Lower lobe of right lung (tissue), 2 donors: ENCODE measurements around the gene HECTD1. TPM values are rescaled to one million over a fixed set of nuclear protein-coding genes. Genes with fewer than 3 reads are reported as not detected.
"Not testable (repeated sequence)": the region's sequence is repeated elsewhere in the genome, so short reads cannot be mapped to it uniquely, and the experiment has no call there.

ENCODE experiments used
- ATAC-seq, 2 donors: fragments of 200-7000 bp; cut with Tn5 transposase; one replicate each; pipeline ENCODE4 v1.9.1; 2020 to 2022; ENCODE audit warnings: mild to moderate bottlenecking in 2 of 2, moderate library complexity in 2 of 2
- DNase-seq: peaks from one replicate; pipeline ENCODE4 v3.0.0-alpha.2; 2020
- H3K27ac ChIP-seq: fragments of 200-600 bp; one replicate; pipeline ENCODE4 v1.8.0; 2022
- H3K27me3 ChIP-seq: fragments of 200-600 bp; one replicate; pipeline ENCODE4 v1.8.0; 2022; ENCODE audit warnings: low read depth
- H3K36me3 ChIP-seq: fragments of 200-600 bp; one replicate; pipeline ENCODE4 v1.8.0; 2022; ENCODE audit warnings: mild to moderate bottlenecking
- H3K4me1 ChIP-seq: fragments of 200-600 bp; one replicate; pipeline ENCODE4 v1.8.0; 2022
- H3K4me3 ChIP-seq: fragments of 200-600 bp; one replicate; pipeline ENCODE4 v1.8.0; 2022; ENCODE audit warnings: mild to moderate bottlenecking
- H3K9me3 ChIP-seq: fragments of 200-600 bp; one replicate; pipeline ENCODE4 v1.8.0; 2022
- CTCF ChIP-seq: fragments of 200-600 bp; IDR thresholded peaks from one replicate; pipeline ENCODE4 v1.8.0; 2022; ENCODE audit warnings: antibody characterized with exemption, mild to moderate bottlenecking
- intact Hi-C: fragments of 100-400 bp; cut with DNase I; formaldehyde crosslinking; loops from one replicate; pipeline ENCODE4 v1.11.0; 2022
- total RNA-seq: library from RNA; stranded (reverse); fragmentation: NEBNext Ultra II Directional; extraction: Animal tissue kit (Norgen Biotek cat#: 25700); gene quantifications from one replicate; pipeline ENCODE4 v1.2.1, GENCODE V29; 2021
- donor health status: DM: no; HTN: yes; CAD: no; lungs with severe emphysema.

The HECTD1 gene
- total RNA-seq, 1 donor from 2014 or later, result 166 TPM

GRCh38 chr14:31189346-31190218 lies 18.0 kb downstream of the HECTD1 start:
- H3K4me1 ChIP-seq, result peaks cover under 1% of the 10 kb centered on the region
- no peaks in the 10 kb centered on the region for H3K9me3 ChIP-seq
- no peak overlapping the region for H3K27ac ChIP-seq
- peaks cover 49% of the 10 kb centered on the region for H3K36me3 ChIP-seq
- intact Hi-C loops, result no loop called here
- no peak overlapping the region for H3K4me3 ChIP-seq
- ATAC-seq (no peak), DNase-seq (no peak)
- TF ChIP-seq CTCF, result no peak
- H3K27me3 ChIP-seq, result no peaks in the 10 kb centered on the region

GRCh38 chr14:31188744-31189143 lies 18.8 kb downstream of the HECTD1 start:
- Histone ChIP-seq H3K4me1 (no peaks in the 10 kb centered on the region), H3K9me3 (no peaks in the 10 kb centered on the region), H3K4me3 (no peak overlapping the region), H3K36me3 (peaks cover 40% of the 10 kb centered on the region), H3K27ac (no peak overlapping the region), H3K27me3 (no peaks in the 10 kb centered on the region)
- no peak for ATAC-seq
- intact Hi-C loops, result no loop called here
- TF ChIP-seq CTCF, result no peak
- DNase-seq, result no peak

- peaks cover 42% of the 10 kb centered on the region for H3K36me3 ChIP-seq
- H3K4me1 ChIP-seq, H3K9me3 ChIP-seq, H3K27ac ChIP-seq, DNase-seq, ATAC-seq, intact Hi-C loops, H3K27me3 ChIP-seq, H3K4me3 ChIP-seq: not testable (repeated sequence)
Measured at GRCh38 chr14:31182016-31182415, 25.6 kb downstream of the HECTD1 start.

GRCh38 chr14:31181271-31181670 lies 26.3 kb downstream of the HECTD1 start:
- Histone ChIP-seq H3K9me3 (no peaks in the 10 kb centered on the region), H3K4me1 (peaks cover 8% of the 10 kb centered on the region), H3K4me3 (no peak overlapping the region), H3K36me3 (peaks cover 50% of the 10 kb centered on the region), H3K27ac (no peak overlapping the region), H3K27me3 (no peaks in the 10 kb centered on the region)
- intact Hi-C loops, result no loop called here
- no peak for TF ChIP-seq CTCF
- DNase-seq (no peak), ATAC-seq (no peak)

- no peaks in the 10 kb centered on the region for H3K27me3 ChIP-seq
- peaks cover 54% of the 10 kb centered on the region for H3K36me3 ChIP-seq
- intact Hi-C loops, result no loop called here
- DNase-seq (no peak), ATAC-seq (no peak)
- no peaks in the 10 kb centered on the region for H3K9me3 ChIP-seq
- peaks cover 8% of the 10 kb centered on the region for H3K4me1 ChIP-seq
- no peak overlapping the region for H3K4me3 ChIP-seq
- no peak overlapping the region for H3K27ac ChIP-seq
- no peak for TF ChIP-seq CTCF
Measured at GRCh38 chr14:31180299-31181051, 27.1 kb downstream of the HECTD1 start.

- H3K4me3 ChIP-seq, result no peak overlapping the region
- intact Hi-C loops, result no loop called here
- no peak overlapping the region for H3K27ac ChIP-seq
- ATAC-seq (no peak), DNase-seq (no peak)
- H3K27me3 ChIP-seq, result no peaks in the 10 kb centered on the region
- H3K9me3 ChIP-seq, result no peaks in the 10 kb centered on the region
- TF ChIP-seq CTCF, result no peak
- no peaks in the 10 kb centered on the region for H3K4me1 ChIP-seq
- H3K36me3 ChIP-seq, result peaks cover 91% of the 10 kb centered on the region
Measured at GRCh38 chr14:31174433-31174832, 33.2 kb downstream of the HECTD1 start.
